GM19193 (cell line): ENCODE results near the gene PIGV.

Source experiments
- POLR2A ChIP-seq: IDR thresholded peaks from 4 replicates; pipeline ENCODE4 v1.6.1; 2011; ENCODE audit not compliant: insufficient read depth, insufficient read length; ENCODE audit errors: extremely low read depth

The PIGV gene

GRCh38 chr1:26811708-26812107 lies 24.0 kb downstream of the PIGV start:
- no peak for TF ChIP-seq POLR2A

GRCh38 chr1:26814377-26814776 lies 26.6 kb downstream of the PIGV start:
- no peak for TF ChIP-seq POLR2A

DNA sequence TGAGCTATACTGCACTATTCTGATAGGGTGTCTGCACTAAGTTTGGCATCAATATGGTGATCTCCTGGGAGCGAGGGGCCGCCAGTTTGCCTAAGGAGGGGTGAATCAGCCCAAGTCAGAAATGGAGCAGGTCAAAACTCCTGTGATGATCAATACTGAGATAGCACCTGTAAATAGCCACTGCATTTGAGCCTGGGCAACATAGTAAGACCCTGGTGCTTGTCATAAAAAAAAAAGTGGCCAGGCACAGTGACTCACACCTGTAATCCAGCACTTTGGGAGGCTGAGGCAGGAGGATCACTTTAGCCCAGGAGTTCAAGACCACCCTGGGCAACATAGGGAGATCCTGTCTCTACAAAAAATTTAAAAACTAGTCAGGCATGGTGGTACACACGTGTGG lies 27.1 kb downstream of the PIGV start:
- TF ChIP-seq POLR2A: no peak

- TF ChIP-seq POLR2A: no peak
Measured at GRCh38 chr1:26820784-26821269, 33.1 kb downstream of the PIGV start.

DNA sequence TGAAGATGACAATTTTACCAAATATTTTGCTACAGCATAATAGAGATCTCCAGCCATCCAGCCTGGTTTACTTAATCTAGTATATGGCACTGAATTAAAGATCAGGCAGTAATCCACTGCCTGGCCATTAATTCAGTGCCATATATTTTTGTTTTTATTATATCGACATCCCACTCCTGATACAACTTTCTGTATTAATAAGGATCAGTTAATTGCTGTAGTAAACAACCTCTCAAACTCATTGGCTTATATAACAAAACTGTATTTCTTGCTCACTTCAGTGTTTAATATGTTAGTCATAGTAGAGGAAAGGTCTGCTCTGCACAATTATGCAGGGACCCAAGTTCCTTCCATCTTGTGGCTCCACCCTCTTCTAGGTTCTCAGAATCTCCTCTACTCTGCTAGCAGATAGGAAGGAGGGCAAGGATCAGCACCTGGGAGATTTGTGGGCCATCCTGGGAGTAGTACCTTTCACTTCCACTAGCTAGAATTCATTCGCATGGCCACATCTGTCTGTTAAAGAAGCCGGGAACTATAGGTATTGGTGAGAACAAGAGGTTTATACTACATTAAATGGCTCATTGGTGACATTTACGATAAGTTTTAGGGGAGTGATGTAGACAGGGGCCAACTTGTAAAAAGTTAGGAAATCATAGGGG lies 35.1 kb downstream of the PIGV start:
- no peak for TF ChIP-seq POLR2A

DNA sequence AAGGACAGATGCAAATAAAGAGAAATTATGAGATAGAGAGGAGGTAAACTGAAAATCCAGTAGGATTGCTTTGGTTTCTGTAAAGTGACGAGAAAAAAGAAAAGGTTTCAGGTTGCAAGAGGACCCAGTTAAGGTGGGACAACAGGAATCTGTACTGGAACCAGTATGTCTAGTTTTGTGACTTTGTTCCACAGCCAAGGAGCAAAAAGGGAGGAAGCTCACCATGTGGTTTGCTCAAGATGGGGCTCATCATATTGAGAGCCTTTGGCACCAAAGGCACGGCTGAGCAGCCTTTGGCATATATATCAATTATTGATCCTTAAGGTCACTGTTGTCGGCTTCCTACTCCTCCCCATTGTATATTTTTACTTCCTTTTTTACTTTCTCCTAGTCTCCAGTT lies 37.0 kb downstream of the PIGV start:
- TF ChIP-seq POLR2A: no peak

- TF ChIP-seq POLR2A: peak; percentile 76
Measured at GRCh38 chr1:26826261-26827105, 38.7 kb downstream of the PIGV start, which contains the start of gene ZDHHC18. ZDHHC18 (plus strand) TSS chr1:26826688; CDS start chr1:26826805, 117 bp downstream.

DNA sequence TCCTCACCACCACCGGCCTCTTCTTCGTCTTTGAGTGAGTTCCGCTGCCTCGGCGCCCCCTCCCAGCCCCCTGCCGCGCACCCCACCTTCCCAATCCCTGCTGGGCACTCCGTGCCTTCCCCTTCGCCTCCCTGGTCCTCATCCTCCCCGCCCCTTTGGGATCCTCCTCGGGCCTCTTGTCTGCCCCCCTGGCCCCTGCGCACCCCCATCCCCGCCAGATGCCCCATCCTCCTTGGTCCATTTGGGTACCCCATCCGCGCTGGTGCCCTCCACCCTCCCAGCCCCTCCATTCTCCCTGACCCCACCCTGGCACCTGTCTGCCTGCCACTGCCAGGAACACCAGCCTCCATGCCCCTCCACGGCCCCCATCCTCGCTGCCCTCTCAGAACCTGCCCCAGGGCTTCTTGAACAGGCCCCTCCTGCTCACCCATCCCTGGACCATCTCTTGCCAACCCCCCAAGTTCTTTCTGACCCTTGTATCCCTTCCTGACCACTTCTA lies 39.4 kb downstream of the PIGV start:
- no peak for TF ChIP-seq POLR2A

DNA sequence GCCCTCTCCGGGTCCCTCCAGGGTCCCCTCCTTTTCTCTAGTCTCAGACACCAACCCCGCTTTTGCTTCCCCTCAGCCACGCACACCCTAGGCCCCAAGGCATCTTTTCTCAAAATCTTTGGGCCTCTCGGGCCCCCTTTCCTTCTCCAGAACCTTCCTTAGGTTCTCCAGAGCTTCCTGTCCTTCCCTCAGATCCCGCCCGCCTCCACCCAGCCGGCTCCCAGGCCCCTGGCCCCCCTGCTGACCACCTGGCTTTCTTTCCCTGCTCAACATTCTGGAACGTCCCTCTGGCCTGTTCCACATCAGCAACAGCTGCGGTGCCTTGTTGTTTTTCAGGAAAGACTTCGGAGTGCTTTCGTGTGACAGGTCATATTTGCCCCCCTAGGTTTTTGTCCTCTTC lies 39.9 kb downstream of the PIGV start:
- TF ChIP-seq POLR2A: no peak

GRCh38 chr1:26828411-26828991 lies 40.8 kb downstream of the PIGV start:
- TF ChIP-seq POLR2A: no peak

GRCh38 chr1:26829184-26829911 lies 41.6 kb downstream of the PIGV start:
- no peak for TF ChIP-seq POLR2A

DNA sequence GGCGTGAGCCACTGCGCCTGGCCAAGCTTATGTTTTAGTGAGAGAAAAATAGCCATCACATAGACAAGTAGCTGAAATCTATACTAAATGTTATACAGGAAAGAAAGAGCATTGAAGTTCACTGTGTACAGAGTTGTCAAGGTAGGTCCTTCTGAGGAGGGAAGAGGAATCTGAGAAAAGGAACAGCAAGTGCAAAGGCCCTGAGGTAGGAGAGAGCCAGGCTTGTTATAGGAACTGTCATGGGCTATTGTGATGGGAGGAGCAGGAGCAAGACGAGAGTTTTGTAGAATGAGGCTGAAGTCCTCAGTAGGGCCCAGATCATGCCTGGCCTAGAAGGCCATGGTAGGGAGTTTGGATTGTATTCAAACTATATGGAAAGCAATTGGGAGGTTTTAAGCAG lies 43.3 kb downstream of the PIGV start:
- no peak for TF ChIP-seq POLR2A

DNA sequence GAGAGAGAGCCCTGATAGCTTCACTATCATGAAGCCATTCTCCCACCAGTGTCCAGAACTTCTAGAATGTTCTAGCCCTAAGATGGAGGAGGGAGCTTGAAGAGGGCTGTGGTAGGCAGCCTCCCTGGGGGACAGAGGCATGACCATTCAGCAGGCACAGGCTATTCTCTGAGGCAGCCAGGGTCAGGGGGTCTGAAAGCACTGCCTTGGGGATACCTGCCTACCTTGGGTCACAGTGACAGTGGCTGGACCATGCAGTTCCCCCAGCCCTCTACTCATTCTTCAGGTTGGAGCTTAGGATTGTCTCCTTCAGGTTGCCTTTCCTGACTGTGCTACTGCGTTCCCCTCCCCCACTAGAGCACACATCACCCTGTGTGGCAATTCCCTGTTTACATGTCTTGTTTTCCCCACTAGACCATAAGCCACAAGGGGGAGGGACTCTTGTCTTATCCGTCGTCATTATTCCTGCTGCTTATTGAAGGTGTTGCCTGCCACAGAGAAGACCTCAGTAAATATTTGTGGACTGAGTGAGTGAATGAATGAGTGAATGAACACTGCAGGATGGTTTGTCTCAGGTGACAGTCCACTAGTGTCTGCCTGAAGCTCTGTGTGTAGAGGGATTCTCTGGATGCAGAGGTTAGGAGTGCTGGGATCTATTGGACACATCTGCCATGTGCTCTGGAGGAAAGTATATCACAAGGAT lies 43.9 kb downstream of the PIGV start:
- no peak for TF ChIP-seq POLR2A
